ENCODE data around the gene MED25.

Gene MED25

DNA sequence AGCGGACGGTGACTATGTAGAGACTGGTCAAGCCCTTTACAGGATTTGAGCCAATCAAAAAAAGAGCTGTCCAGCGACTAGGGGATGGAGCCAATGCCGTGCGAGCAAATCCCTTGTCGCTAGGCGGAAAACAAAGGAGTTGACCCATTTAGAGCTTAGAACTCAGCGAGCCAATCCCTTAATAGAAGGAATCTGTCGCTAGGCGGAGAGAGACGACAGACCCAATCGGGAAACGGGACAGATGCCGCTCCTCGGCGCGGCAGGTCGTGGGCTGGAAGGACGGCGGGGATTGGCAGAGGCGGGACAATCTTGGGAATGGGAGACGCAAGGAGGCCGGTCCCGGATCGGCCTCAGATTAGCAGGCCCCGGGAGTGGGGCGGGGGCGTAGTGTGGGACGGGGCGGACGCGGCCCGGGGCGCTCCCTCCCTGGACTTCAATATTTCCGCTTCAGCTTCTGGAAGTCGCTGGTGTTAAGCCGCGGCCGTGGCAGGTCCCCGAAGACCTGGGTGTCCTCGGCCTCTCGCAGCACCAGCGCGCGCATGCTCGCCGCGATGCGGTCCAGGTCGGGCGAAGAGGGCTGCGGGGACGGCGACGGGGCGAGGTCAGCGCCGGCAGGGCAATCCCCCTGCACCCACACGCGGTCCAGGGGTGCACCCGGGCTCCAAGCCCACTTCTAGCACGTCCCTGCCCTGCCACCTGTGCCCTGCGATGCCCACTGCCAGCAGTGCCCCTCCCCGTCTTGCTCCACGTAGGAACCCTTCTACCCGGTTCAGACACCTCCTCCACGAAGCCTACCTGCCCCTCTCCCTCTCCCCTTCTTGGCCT is 51.6 kb downstream of the MED25 start:
- H3K9me2 ChIP-seq (replicated peaks; ENCODE audit: insufficient read depth, low read length) = no peaks in the 10 kb centered on the region
- H3K4me2 ChIP-seq (ENCODE audit: low read depth, low read length, poor library complexity, severe bottlenecking) = peak overlapping the region; percentile 66
- no peak for TF ChIP-seq EZH2phosphoT487 (conservative IDR thresholded peaks at IDR 0.05; ENCODE audit: low read length)
- TF ChIP-seq, protein P1, sequence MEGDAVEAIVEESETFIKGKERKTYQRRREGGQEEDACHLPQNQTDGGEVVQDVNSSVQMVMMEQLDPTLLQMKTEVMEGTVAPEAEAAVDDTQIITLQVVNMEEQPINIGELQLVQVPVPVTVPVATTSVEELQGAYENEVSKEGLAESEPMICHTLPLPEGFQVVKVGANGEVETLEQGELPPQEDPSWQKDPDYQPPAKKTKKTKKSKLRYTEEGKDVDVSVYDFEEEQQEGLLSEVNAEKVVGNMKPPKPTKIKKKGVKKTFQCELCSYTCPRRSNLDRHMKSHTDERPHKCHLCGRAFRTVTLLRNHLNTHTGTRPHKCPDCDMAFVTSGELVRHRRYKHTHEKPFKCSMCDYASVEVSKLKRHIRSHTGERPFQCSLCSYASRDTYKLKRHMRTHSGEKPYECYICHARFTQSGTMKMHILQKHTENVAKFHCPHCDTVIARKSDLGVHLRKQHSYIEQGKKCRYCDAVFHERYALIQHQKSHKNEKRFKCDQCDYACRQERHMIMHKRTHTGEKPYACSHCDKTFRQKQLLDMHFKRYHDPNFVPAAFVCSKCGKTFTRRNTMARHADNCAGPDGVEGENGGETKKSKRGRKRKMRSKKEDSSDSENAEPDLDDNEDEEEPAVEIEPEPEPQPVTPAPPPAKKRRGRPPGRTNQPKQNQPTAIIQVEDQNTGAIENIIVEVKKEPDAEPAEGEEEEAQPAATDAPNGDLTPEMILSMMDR (IDR thresholded peaks at IDR 0.05; ENCODE audit: insufficient read depth, low read length, poor library complexity, severe bottlenecking) = no peak
- peaks cover 22% of the 10 kb centered on the region for H3K79me2 ChIP-seq (ENCODE audit: insufficient read depth, low read length)
- H4K20me1 ChIP-seq (ENCODE audit: low read depth, low read length) = no peaks in the 10 kb centered on the region
- no peaks in the 10 kb centered on the region for H3K36me3 ChIP-seq (ENCODE audit: low read length)
- no peaks in the 10 kb centered on the region for H3K27me3 ChIP-seq (ENCODE audit: low read length)
- H3F3A ChIP-seq (ENCODE audit: insufficient read depth) = peaks cover 20% of the 10 kb centered on the region; the same call in 1 of the 2 replicates
- peak overlapping the region; percentile 65 for H2AFZ ChIP-seq (ENCODE audit: low read depth, low read length, severe bottlenecking)
- peak overlapping the region; percentile 63 for H3K27ac ChIP-seq (ENCODE audit: low read depth, low read length)
- 0 out of 2 replicates have a peak, but pooled peaks cover 4% of the 10 kb centered on the region for H3K9me3 ChIP-seq (ENCODE audit: insufficient read depth, low read length)
- H3K4me3 ChIP-seq (ENCODE audit: insufficient read depth, low read length, poor library complexity, severe bottlenecking) = peak overlapping the region; percentile 70
- H3K9ac ChIP-seq (ENCODE audit: low read length) = peak overlapping the region; percentile 68

DNA sequence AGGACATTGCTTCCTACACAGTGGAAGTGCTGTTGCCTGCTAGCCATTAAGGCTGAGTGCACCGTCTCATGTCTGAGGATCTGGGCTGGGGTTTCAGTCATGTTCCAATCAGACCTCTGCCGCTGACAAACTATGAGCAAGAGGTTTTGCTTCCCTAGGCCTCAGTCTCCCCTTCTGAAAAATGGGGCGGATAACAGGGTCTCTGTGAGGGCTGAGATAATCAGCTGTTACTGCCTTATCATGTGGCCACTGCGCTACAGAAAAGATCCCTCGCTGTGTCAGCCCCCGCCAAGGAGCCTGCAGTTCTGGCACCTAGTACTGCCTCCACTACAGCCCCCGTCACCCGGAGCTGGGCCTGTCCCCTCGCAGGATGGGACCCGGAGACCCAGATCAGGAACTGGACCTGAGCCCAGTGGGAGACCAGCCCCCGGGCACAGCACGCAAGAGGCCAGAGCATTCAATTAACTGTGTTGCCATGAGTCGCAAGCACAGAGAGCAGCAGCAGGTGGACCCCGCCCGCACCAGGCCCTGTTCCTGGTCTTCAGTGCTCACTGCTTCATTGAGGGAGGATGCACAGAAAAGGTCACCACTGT is 52.3 kb downstream of the MED25 start:
- Histone ChIP-seq H2AFZ (ENCODE audit: low read depth, low read length, severe bottlenecking) (no peak overlapping the region), H3K27me3 (ENCODE audit: low read length) (no peaks in the 10 kb centered on the region), H3K36me3 (ENCODE audit: low read length) (no peaks in the 10 kb centered on the region), H3K9me2 (replicated peaks; ENCODE audit: insufficient read depth, low read length) (no peaks in the 10 kb centered on the region), H4K20me1 (ENCODE audit: low read depth, low read length) (no peaks in the 10 kb centered on the region), H3K9ac (ENCODE audit: low read length) (peak overlapping the region; percentile 68), H3K79me2 (ENCODE audit: insufficient read depth, low read length) (peaks cover 16% of the 10 kb centered on the region), H3K4me3 (ENCODE audit: insufficient read depth, low read length, poor library complexity, severe bottlenecking) (peak overlapping the region; percentile 70), H3K27ac (ENCODE audit: low read depth, low read length) (peak overlapping the region; percentile 63), H3K4me2 (ENCODE audit: low read depth, low read length, poor library complexity, severe bottlenecking) (peak overlapping the region; percentile 66), H3K9me3 (ENCODE audit: insufficient read depth, low read length) (0 out of 2 replicates have a peak, but pooled peaks cover 4% of the 10 kb centered on the region), H3F3A (ENCODE audit: insufficient read depth) (peaks cover 20% of the 10 kb centered on the region; the same call in 1 of the 2 replicates)
- no peak for TF ChIP-seq EZH2phosphoT487 (conservative IDR thresholded peaks at IDR 0.05; ENCODE audit: low read length)
- TF ChIP-seq, protein P1 (IDR thresholded peaks at IDR 0.05; ENCODE audit: insufficient read depth, low read length, poor library complexity, severe bottlenecking) = no peak

DNA sequence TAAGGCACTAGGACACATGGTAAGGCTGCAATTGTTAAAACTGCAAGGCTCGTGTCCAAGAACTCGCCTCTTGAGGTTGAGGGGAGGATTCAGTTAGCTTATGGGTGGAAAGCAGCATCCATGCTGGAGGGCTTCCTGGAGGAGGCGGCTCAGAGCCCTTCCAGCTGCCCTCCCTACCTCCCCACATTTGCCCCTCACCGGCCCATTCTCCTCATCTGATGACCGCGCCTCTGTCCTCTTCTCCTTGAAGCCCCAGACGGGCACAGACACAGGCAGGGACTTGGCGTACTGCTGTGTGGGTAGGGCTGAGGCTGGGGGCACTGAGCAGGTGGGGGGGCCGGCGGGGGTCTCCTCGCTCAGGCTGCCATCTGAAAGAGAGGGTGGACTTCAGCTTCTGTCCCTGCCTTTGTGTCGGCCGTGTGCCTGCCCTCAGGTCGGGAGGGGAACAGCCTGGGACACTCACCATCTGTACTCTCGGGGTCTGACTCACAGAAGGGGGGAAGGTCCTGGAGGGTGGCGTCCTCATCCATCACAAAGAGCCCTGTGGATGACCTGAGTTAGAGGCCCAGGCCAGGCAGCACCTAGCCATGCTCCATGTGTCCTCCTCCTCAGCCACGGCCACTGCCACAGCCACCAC is 53.4 kb downstream of the MED25 start:
- Histone ChIP-seq H3F3A (ENCODE audit: insufficient read depth) (peaks cover 20% of the 10 kb centered on the region; the same call in 1 of the 2 replicates), H3K9me2 (replicated peaks; ENCODE audit: insufficient read depth, low read length) (no peaks in the 10 kb centered on the region), H3K27me3 (ENCODE audit: low read length) (no peaks in the 10 kb centered on the region), H3K4me2 (ENCODE audit: low read depth, low read length, poor library complexity, severe bottlenecking) (no peak overlapping the region), H3K4me3 (ENCODE audit: insufficient read depth, low read length, poor library complexity, severe bottlenecking) (no peak overlapping the region), H2AFZ (ENCODE audit: low read depth, low read length, severe bottlenecking) (no peak overlapping the region), H4K20me1 (ENCODE audit: low read depth, low read length) (no peaks in the 10 kb centered on the region), H3K36me3 (ENCODE audit: low read length) (no peaks in the 10 kb centered on the region), H3K9me3 (ENCODE audit: insufficient read depth, low read length) (0 out of 2 replicates have a peak, but pooled peaks cover 4% of the 10 kb centered on the region), H3K27ac (ENCODE audit: low read depth, low read length) (no peak overlapping the region), H3K9ac (ENCODE audit: low read length) (no peak overlapping the region), H3K79me2 (ENCODE audit: insufficient read depth, low read length) (peaks cover 13% of the 10 kb centered on the region)
- TF ChIP-seq EZH2phosphoT487 (conservative IDR thresholded peaks at IDR 0.05; ENCODE audit: low read length) = no peak
- TF ChIP-seq, protein P1 (IDR thresholded peaks at IDR 0.05; ENCODE audit: insufficient read depth, low read length, poor library complexity, severe bottlenecking) = no peak
